ENCODE results near the gene ADAMTS1.

DNA sequence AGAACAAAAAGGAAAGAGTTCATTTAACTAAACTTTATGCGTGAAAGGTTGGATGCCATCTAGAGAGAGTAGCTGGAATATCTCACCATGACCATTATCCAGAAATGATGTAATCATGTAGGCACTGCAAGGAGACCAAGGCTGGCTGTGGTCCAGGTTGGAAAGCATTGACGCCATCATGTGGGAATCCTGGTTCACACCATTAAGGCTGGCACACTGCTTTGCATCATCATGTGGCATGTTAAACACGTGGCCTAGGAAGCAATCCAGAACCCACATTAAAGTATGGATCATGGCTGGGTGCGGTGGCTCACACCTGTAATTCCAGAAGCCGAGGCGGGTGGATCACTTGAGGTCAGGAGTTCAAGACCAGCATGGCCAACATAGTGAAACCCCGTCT is 4.3 kb downstream of the ADAMTS1 start:
- TF ChIP-seq, protein P1, sequence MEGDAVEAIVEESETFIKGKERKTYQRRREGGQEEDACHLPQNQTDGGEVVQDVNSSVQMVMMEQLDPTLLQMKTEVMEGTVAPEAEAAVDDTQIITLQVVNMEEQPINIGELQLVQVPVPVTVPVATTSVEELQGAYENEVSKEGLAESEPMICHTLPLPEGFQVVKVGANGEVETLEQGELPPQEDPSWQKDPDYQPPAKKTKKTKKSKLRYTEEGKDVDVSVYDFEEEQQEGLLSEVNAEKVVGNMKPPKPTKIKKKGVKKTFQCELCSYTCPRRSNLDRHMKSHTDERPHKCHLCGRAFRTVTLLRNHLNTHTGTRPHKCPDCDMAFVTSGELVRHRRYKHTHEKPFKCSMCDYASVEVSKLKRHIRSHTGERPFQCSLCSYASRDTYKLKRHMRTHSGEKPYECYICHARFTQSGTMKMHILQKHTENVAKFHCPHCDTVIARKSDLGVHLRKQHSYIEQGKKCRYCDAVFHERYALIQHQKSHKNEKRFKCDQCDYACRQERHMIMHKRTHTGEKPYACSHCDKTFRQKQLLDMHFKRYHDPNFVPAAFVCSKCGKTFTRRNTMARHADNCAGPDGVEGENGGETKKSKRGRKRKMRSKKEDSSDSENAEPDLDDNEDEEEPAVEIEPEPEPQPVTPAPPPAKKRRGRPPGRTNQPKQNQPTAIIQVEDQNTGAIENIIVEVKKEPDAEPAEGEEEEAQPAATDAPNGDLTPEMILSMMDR (IDR thresholded peaks at IDR 0.05): no peak
- TF ChIP-seq EP300 (IDR thresholded peaks at IDR 0.05): no peak
